ENCODE data around the gene ASMTL. TPM values are rescaled to one million over a fixed set of nuclear protein-coding genes. Genes with fewer than 3 reads are reported as not detected.
"Not testable (repeated sequence)": the region's sequence is repeated elsewhere in the genome, so short reads cannot be mapped to it uniquely, and the experiment has no call there.

The ASMTL gene
- total RNA-seq, 4 donors from 2014 or later, result 9.5 to 23.9 (median 15.1) TPM

GRCh38 chrX:1435241-1435895, 17.3 kb downstream of the ASMTL start:
- TF ChIP-seq POLR2A (IDR thresholded peaks at IDR 0.05) (no peak), CTCF (IDR thresholded peaks at IDR 0.05) (no peak)
- Histone ChIP-seq H3K4me3 (no peak overlapping the region), H3K27me3 (no peaks in the 10 kb centered on the region), H3K27ac (no peak overlapping the region), H3K36me3 (peaks cover 0 to 57% (median 0%) of the 10 kb centered on the region in 3 donors), H3K4me1 (no peaks in the 10 kb centered on the region), H3K9me3 (no peaks in the 10 kb centered on the region)
- peak in 2 of 3 donors; percentile 37 to 42 for DNase-seq

GRCh38 chrX:1434871-1435240, 17.9 kb downstream of the ASMTL start:
- TF ChIP-seq POLR2A (IDR thresholded peaks at IDR 0.05), result no peak
- no peak for TF ChIP-seq CTCF (IDR thresholded peaks at IDR 0.05)
- Histone ChIP-seq H3K36me3 (peaks cover 0 to 53% (median 0%) of the 10 kb centered on the region in 3 donors), H3K4me3 (no peak overlapping the region), H3K9me3 (no peaks in the 10 kb centered on the region), H3K4me1 (no peaks in the 10 kb centered on the region), H3K27ac (no peak overlapping the region), H3K27me3 (no peaks in the 10 kb centered on the region)
- peak in 2 of 3 donors; percentile 38 to 39 for DNase-seq

GRCh38 chrX:1433646-1434357, 18.9 kb downstream of the ASMTL start:
- Histone ChIP-seq H3K4me3 (no peak overlapping the region), H3K4me1 (no peaks in the 10 kb centered on the region), H3K27ac (no peak overlapping the region), H3K36me3 (peaks cover 0 to 51% (median 0%) of the 10 kb centered on the region in 3 donors), H3K9me3 (no peaks in the 10 kb centered on the region), H3K27me3 (no peaks in the 10 kb centered on the region)
- TF ChIP-seq CTCF (IDR thresholded peaks at IDR 0.05) (no peak), POLR2A (IDR thresholded peaks at IDR 0.05) (no peak)
- DNase-seq, result peak in 1 of 3 donors; percentile 16

GRCh38 chrX:1430451-1430850, 22.3 kb downstream of the ASMTL start:
- Histone ChIP-seq H3K4me3 (no peak overlapping the region), H3K27ac (no peak overlapping the region), H3K9me3 (no peaks in the 10 kb centered on the region), H3K27me3 (no peaks in the 10 kb centered on the region), H3K4me1 (no peaks in the 10 kb centered on the region), H3K36me3 (peaks cover 0 to 33% (median 0%) of the 10 kb centered on the region in 3 donors)
- no peak for DNase-seq
- TF ChIP-seq CTCF (IDR thresholded peaks at IDR 0.05) (no peak), POLR2A (IDR thresholded peaks at IDR 0.05) (no peak)

GRCh38 chrX:1427756-1428155, 25.0 kb downstream of the ASMTL start:
- Histone ChIP-seq H3K9me3 (peaks cover 0 to 5% (median under 1%) of the 10 kb centered on the region in 4 donors), H3K27me3 (no peaks in the 10 kb centered on the region), H3K4me1 (no peaks in the 10 kb centered on the region), H3K36me3 (peaks cover 0 to 27% (median 0%) of the 10 kb centered on the region in 3 donors), H3K4me3 (no peak overlapping the region), H3K27ac (no peak overlapping the region)
- no peak for TF ChIP-seq CTCF (IDR thresholded peaks at IDR 0.05)
- TF ChIP-seq POLR2A (IDR thresholded peaks at IDR 0.05), result no peak
- peak in 1 of 3 donors; percentile 42 for DNase-seq

- not testable (repeated sequence) for H3K27ac ChIP-seq, H3K4me1 ChIP-seq, H3K27me3 ChIP-seq, H3K4me3 ChIP-seq
- Histone ChIP-seq H3K36me3 (peaks cover 0 to 32% (median 0%) of the 10 kb centered on the region in 3 donors), H3K9me3 (peaks cover 0 to 11% (median 5%) of the 10 kb centered on the region in 4 donors)
- DNase-seq, result peak in 2 of 3 donors; percentile 7 to 23
These were observed 26.4 kb downstream of the ASMTL start for GRCh38 chrX:1426321-1426720.
